ENCODE data around the gene GPR75.

DNA sequence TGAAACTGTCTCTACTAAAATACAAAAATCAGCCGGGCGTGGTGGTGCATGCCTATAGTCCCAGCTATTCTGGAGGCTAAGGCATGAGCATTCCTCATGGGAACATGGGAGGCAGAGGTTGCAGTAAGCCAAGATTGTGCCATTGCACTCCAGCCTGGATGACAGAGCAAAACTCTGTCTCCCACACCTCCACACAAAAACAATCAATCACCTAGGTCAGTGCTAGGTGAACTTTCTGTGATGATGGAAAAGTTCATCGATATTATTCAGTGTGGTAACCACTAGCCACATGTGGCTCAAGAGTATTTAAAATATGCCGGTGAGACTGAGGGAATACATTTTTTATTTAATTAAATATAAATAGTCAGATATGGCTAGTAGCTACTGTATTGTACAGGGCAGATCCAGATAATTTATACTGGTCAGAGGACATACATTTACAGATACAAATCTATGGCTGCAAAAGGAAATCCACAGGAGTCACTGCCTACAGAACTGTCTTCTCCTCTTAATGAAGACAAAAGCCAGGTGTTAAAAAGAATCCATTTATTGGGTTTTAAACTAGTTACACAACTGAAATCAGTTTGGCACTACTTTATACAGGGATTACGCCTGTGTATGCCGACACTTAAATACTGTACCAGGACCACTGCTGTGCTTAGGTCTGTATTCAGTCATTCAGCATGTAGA is 3.9 kb upstream of the GPR75 start:
- TF ChIP-seq, protein P1, sequence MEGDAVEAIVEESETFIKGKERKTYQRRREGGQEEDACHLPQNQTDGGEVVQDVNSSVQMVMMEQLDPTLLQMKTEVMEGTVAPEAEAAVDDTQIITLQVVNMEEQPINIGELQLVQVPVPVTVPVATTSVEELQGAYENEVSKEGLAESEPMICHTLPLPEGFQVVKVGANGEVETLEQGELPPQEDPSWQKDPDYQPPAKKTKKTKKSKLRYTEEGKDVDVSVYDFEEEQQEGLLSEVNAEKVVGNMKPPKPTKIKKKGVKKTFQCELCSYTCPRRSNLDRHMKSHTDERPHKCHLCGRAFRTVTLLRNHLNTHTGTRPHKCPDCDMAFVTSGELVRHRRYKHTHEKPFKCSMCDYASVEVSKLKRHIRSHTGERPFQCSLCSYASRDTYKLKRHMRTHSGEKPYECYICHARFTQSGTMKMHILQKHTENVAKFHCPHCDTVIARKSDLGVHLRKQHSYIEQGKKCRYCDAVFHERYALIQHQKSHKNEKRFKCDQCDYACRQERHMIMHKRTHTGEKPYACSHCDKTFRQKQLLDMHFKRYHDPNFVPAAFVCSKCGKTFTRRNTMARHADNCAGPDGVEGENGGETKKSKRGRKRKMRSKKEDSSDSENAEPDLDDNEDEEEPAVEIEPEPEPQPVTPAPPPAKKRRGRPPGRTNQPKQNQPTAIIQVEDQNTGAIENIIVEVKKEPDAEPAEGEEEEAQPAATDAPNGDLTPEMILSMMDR (IDR thresholded peaks at IDR 0.05; ENCODE audit: insufficient read depth, low read length, poor library complexity, severe bottlenecking), result no peak
- no peak for TF ChIP-seq EZH2phosphoT487 (conservative IDR thresholded peaks at IDR 0.05; ENCODE audit: low read length)

All from SU-DHL-6 (cell line).